Panc1 (cell line): Measurements from ENCODE around the gene SERPINE2. TPM values are rescaled to one million over a fixed set of nuclear protein-coding genes. Genes with fewer than 3 reads are reported as not detected.
A peak's percentile ranks its signal among the peaks of the same experiment; 100 is the strongest.

Experiments
- ATAC-seq: fragments of 200-7000 bp; cut with Tn5 transposase; 2 replicates; pipeline ENCODE4 v1.9.1; 2020; ENCODE audit warnings: mild to moderate bottlenecking, moderate library complexity
- BruUV-seq: library from RNA; stranded (reverse); fragments of 400-500 nt; replicated peaks from 2 replicates; lab custom pipeline; 2021; lab: Mats Ljungman, UMichigan
- CTCF ChIA-PET: fragments of 300-600 bp; sonication (Branson Sonifier 250); formaldehyde crosslinking; loops from one replicate; lab custom pipeline; 2022; ENCODE audit warnings: antibody characterized with exemption; lab: Charles Lee
- POLR2A ChIA-PET: fragments of 300-600 bp; sonication (Branson Sonifier 250); formaldehyde crosslinking; loops from one replicate; lab custom pipeline; 2022; ENCODE audit warnings: antibody characterized with exemption; lab: Charles Lee
- DNase-seq: peaks from one replicate; pipeline ENCODE4 v3.0.0-alpha.2; 2010; ENCODE audit warnings: low read depth, low spot score
- H3K27ac ChIP-seq: 2 replicates; pipeline ENCODE4 v1.5.1; 2011; ENCODE audit warnings: mild to moderate bottlenecking, low read length, inconsistent platforms
- H3K27me3 ChIP-seq: fragments of 200-500 bp; sonication (Bioruptor generic); 2 replicates; pipeline ENCODE4 v1.6.0; 2014; ENCODE audit warnings: low read length, inconsistent platforms; ENCODE audit not compliant: control insufficient read depth, insufficient read depth
- H3K36me3 ChIP-seq: fragments of 200-500 bp; sonication (Bioruptor generic); 2 replicates; pipeline ENCODE4 v1.5.1; 2014; ENCODE audit warnings: inconsistent platforms, mild to moderate bottlenecking, low read length, moderate library complexity; ENCODE audit not compliant: control insufficient read depth, insufficient read depth
- H3K4me1 ChIP-seq: 2 replicates; pipeline ENCODE4 v1.5.1; 2011; ENCODE audit warnings: inconsistent platforms, mild to moderate bottlenecking, low read length, moderate library complexity; ENCODE audit not compliant: control insufficient read depth, insufficient read depth
- H3K4me3 ChIP-seq, 2 experiments: 2 replicates each; pipeline ENCODE4 v1.5.1; 2011 to 2012; ENCODE audit warnings: low read depth in 2 of 2, low read length in 2 of 2, mild to moderate bottlenecking in 2 of 2, inconsistent platforms in 1 of 2, moderate library complexity in 1 of 2
- H3K9me3 ChIP-seq: fragments of 200-500 bp; sonication (Bioruptor generic); 2 replicates; pipeline ENCODE4 v1.5.1; 2014; ENCODE audit warnings: low read depth, mild to moderate bottlenecking, inconsistent platforms, low read length, moderate library complexity; ENCODE audit not compliant: control insufficient read depth, insufficient read depth
- CTCF ChIP-seq: fragments of 450-650 bp; IDR thresholded peaks from 2 replicates; pipeline ENCODE4 v1.5.1; 2017; ENCODE audit warnings: mild to moderate bottlenecking
- POLR2AphosphoS5 ChIP-seq: IDR thresholded peaks from 2 replicates; pipeline ENCODE4 v1.6.1; 2012; ENCODE audit warnings: mild to moderate bottlenecking, low read depth, low read length, moderate library complexity
- REST ChIP-seq, 2 experiments: IDR thresholded peaks; 2 replicates each; pipeline ENCODE4 v1.6.1; 2011 to 2012; ENCODE audit warnings: low read depth in 2 of 2, control low read depth in 1 of 2, low read length in 1 of 2, mild to moderate bottlenecking in 1 of 2, moderate library complexity in 1 of 2; ENCODE audit not compliant: insufficient read depth in 1 of 2
- SIN3A ChIP-seq: IDR thresholded peaks from 2 replicates; pipeline ENCODE4 v1.6.1; 2012; ENCODE audit warnings: low read depth, mild to moderate bottlenecking, low read length, moderate library complexity, borderline replicate concordance; ENCODE audit not compliant: insufficient read depth
- TCF7L2 ChIP-seq: IDR thresholded peaks from 2 replicates; pipeline ENCODE4 v1.6.1; 2011; ENCODE audit warnings: mild to moderate bottlenecking, low read depth, low read length, inconsistent platforms
- in situ Hi-C: cut with HindIII; loops from 2 replicates; pipeline ENCODE4 v1.10.0; 2016; ENCODE audit warnings: low sequenced_read_pairs, low pct_unique_long_range_greater_than_20kb
- intact Hi-C: fragments of 100-400 bp; cut with micrococcal nuclease; formaldehyde crosslinking; loops from one replicate; pipeline ENCODE4 v1.10.0; 2022; ENCODE audit not compliant: unreplicated experiment
- total RNA-seq: library from RNA; stranded (reverse); gene quantifications from one replicate; pipeline ENCODE4 v1.2.1, GENCODE V29; 2021; ENCODE audit not compliant: unreplicated experiment

The SERPINE2 gene
- total RNA-seq, 1 experiment from 2014 or later = 3.1 TPM

- ChIA-PET POLR2A (no interaction called here), CTCF (no interaction called here)
- in situ Hi-C loops (no loop called here), intact Hi-C loops (no loop called here)
- Histone ChIP-seq H3K27me3 (no peaks in the 10 kb centered on the region), H3K4me3 (no peak overlapping the region), H3K9me3 (peaks cover 5% of the 10 kb centered on the region; the same call in 1 of the 2 replicates), H3K27ac (no peak overlapping the region), H3K4me1 (peaks cover 3% of the 10 kb centered on the region; the same call in 1 of the 2 replicates), H3K36me3 (no peaks in the 10 kb centered on the region)
- TF ChIP-seq CTCF = no peak
- no peak for TF ChIP-seq REST (IDR thresholded peaks at IDR 0.05; ENCODE audit: insufficient read depth in 1 of 2, low read depth in 2 of 2, low read length in 1 of 2)
- no peak for TF ChIP-seq SIN3A
- no peak for TF ChIP-seq TCF7L2
- no peak for TF ChIP-seq POLR2AphosphoS5
- peak; percentile 57; the same call in 1 of the 2 replicates for ATAC-seq
- BruUV-seq = no TSS peak
- no peak for DNase-seq
Measured at GRCh38 chr2:223930103-223930976, 108.7 kb downstream of the SERPINE2 start.

GRCh38 chr2:223929571-223930102 is 109.4 kb downstream of the SERPINE2 start:
- ChIA-PET CTCF (no interaction called here), POLR2A (no interaction called here)

More at GRCh38 chr2:223929571-223930102, 109.4 kb downstream of the SERPINE2 start:
- DNase-seq (no peak), ATAC-seq (no peak)
- intact Hi-C loops (no loop called here), in situ Hi-C loops (no loop called here)
- H3K9me3 ChIP-seq = peaks cover 5% of the 10 kb centered on the region; the same call in 1 of the 2 replicates
- no TSS peak for BruUV-seq
- no peaks in the 10 kb centered on the region for H3K36me3 ChIP-seq
- no peak for TF ChIP-seq TCF7L2
- TF ChIP-seq CTCF = no peak
- TF ChIP-seq POLR2AphosphoS5 = no peak
- no peak for TF ChIP-seq REST (IDR thresholded peaks at IDR 0.05; ENCODE audit: insufficient read depth in 1 of 2, low read depth in 2 of 2, low read length in 1 of 2)
- no peak for TF ChIP-seq SIN3A
- H3K27me3 ChIP-seq = no peaks in the 10 kb centered on the region
- H3K4me1 ChIP-seq = peaks cover 3% of the 10 kb centered on the region; the same call in 1 of the 2 replicates
- no peak overlapping the region for H3K27ac ChIP-seq
- H3K4me3 ChIP-seq = no peak overlapping the region
